ENCODE results near the gene PATJ.
"Not testable (repeated sequence)": the region's sequence is repeated elsewhere in the genome, so short reads cannot be mapped to it uniquely, and the experiment has no call there.

The PATJ gene

GRCh38 chr1:61953076-61953789 is 211.0 kb downstream of the PATJ start:
- DNase-seq: no peak

- no peak for DNase-seq
These were observed 211.5 kb downstream of the PATJ start for GRCh38 chr1:61953790-61954150.

- no peak for DNase-seq
These were observed 213.0 kb downstream of the PATJ start for GRCh38 chr1:61955261-61955660.

- DNase-seq: no peak
These were observed 213.9 kb downstream of the PATJ start for GRCh38 chr1:61956016-61956645.

GRCh38 chr1:61956784-61957183 is 214.5 kb downstream of the PATJ start:
- no peak for DNase-seq

- no peak for DNase-seq
These were observed 218.7 kb downstream of the PATJ start for GRCh38 chr1:61961009-61961408.

GRCh38 chr1:61962631-61963030 is 220.4 kb downstream of the PATJ start:
- DNase-seq: no peak

GRCh38 chr1:61966450-61967225 is 224.4 kb downstream of the PATJ start:
- not testable (repeated sequence) for DNase-seq

- no peak for DNase-seq
These were observed 225.5 kb downstream of the PATJ start for GRCh38 chr1:61967750-61968149.

GRCh38 chr1:61968869-61969268 is 226.6 kb downstream of the PATJ start:
- DNase-seq: no peak

GRCh38 chr1:61973100-61973837 is 231.0 kb downstream of the PATJ start:
- no peak for DNase-seq

GRCh38 chr1:61975638-61976037 is 233.4 kb downstream of the PATJ start:
- DNase-seq: no peak

GRCh38 chr1:61976566-61976965 is 234.3 kb downstream of the PATJ start:
- DNase-seq: no peak

GRCh38 chr1:61978796-61979195 is 236.5 kb downstream of the PATJ start:
- no peak for DNase-seq

GRCh38 chr1:61979729-61980128 is 237.4 kb downstream of the PATJ start:
- no peak for DNase-seq

- no peak for DNase-seq
These were observed 238.3 kb downstream of the PATJ start for GRCh38 chr1:61980561-61980960.

GRCh38 chr1:61981870-61982660 is 239.8 kb downstream of the PATJ start:
- no peak for DNase-seq

GRCh38 chr1:61983236-61983635 is 241.0 kb downstream of the PATJ start:
- DNase-seq: no peak

- DNase-seq: no peak
These were observed 250.0 kb downstream of the PATJ start for GRCh38 chr1:61992257-61992656.

- DNase-seq: no peak
These were observed 251.2 kb downstream of the PATJ start for GRCh38 chr1:61993331-61993961.

GRCh38 chr1:61995641-61996040 is 253.4 kb downstream of the PATJ start:
- DNase-seq: no peak

GRCh38 chr1:61997123-61997522 is 254.8 kb downstream of the PATJ start:
- no peak for DNase-seq
